Stimulated activated CD4-positive, alpha-beta T cell treated with anti-CD3 and anti-CD28 coated beads, Interleukin-12 subunit alpha, Interleukin-12 subunit beta, amount 100 ng/mL, for 48 hours (primary cell): ENCODE measurements around the gene SLC39A7.
"Not testable (repeated sequence)": the region's sequence is repeated elsewhere in the genome, so short reads cannot be mapped to it uniquely, and the experiment has no call there.

Experiments used
- DNase-seq, 3 donors: peaks; one replicate each; pipeline ENCODE4 v3.0.0-alpha.2; 2020; ENCODE audit warnings: low read depth in 2 of 3, low spot score in 1 of 3

Gene SLC39A7

DNA sequence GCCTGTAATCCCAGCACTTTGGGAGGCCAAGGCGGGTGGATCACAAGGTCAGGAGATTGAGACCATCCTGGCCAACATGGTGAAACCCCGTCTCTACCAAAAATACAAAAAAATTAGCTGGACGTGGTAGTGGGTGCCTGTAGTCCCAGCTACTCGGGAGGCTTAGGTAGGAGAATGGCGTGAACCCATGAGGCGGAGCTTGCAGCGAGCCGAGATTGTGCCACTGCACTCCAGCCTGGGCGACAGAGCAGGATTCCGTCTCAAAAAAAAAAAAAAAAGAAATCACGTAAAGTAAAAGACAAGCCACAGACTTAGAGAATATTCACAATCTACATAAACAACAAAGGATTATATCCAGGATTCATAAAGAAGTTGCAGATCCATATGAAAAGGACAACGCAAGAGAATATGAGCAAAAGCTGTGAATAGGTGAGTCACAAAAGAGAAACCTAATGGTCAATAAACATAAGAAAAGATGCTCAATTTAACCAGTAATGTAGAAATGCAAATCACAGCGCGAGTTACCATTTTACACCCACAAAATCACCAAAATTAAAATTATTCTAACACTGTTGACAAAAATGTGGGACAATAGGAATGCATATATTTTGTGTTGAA lies 25.9 kb downstream of the SLC39A7 start:
- not testable (repeated sequence) for DNase-seq

DNA sequence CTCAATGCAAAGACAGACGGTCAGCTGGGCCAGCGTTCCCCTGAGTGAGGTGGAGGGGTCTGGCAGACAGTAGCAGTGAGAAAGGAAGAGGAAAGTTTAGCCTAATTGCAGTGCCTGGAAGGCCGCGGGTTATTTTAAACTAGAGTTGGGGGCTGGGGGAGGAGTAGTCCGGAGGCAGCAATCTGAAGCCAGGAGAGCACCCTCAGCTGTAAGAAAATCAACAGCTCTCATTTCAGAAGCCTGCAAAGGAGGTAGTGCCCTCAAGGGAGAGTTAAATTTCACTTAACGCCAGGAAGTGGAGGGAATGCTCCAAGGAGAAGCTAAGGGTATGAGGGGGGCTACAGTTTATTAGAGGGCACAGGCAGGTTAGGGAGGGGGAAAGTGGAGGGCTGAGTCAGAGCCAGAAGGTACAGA lies 34.6 kb downstream of the SLC39A7 start:
- no peak for DNase-seq

DNA sequence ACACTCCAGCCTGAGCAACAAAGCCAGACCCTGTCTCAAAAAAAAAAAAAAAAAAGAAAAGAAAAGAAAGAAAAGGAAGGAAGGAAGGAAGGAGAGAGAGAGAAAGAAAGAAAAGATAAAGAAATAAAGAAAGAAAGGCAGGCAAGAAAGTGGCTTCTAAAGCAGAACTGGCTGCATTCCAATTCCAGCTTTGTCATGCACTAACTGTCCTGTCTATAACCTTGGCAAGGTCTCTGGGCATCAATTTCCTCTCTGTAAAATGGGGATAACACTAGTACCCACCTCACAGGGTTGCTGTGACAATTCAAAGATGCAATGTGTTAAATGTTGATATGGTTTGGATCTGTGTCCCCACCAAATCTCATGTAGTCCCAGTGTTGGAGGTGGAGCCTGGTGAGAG lies 35.7 kb downstream of the SLC39A7 start:
- no peak for DNase-seq

DNA sequence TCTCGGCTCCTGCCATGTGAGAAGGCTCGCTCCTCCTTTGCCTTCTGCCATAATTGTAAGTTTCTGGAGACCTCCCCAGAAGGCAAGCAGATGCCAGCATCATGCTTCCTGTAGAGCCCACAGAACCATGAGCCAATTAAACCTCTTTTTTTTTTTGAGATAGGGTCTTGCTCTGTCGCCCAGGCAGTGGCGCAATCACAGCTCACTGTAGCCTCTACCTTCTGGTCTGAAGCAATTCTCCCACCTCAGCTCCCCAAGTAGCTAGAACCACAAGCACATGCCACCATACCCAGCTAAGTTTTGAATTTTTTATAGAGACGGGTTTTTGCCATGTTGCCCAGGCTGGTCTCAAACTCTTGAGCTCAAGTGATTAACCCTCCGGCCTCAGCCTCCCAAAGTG lies 36.2 kb downstream of the SLC39A7 start:
- no peak for DNase-seq

DNA sequence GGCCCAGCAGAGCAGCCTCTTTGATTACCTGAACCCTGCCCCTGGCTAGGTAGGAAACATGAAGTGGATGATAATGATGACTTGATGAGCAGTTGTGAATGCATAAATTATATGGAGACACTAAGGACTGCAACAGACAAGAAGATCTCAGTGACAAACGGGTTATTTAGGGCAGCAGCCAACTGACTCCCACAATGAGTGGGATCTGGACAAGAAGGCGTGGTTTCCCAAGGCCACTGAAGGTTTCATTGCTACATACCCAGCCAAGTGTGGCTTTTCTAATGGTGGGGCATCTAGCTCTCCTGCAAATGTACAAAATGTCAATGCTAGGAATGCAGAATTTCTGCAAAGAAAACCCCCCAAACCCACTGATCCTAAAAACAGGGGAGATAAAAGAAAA lies 37.1 kb downstream of the SLC39A7 start:
- DNase-seq, result no peak

DNA sequence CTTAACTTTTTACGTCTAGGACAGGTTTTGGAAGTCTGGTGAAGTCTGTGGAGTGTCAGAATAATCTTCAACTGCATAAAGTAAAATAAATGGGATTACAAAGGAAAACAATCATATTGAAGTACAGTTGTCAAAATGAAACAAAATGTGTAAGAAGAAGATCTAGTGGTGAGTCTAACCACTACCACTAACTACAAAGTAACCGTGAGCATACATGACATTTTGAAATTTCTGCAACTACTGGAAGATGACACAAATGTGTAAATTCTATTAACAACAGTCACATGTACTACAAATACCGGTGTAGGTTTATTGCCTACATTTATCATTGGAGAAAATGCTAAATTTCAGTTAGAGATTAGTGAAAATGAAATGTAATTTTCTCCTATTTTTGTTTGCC lies 41.3 kb downstream of the SLC39A7 start:
- no peak for DNase-seq

DNA sequence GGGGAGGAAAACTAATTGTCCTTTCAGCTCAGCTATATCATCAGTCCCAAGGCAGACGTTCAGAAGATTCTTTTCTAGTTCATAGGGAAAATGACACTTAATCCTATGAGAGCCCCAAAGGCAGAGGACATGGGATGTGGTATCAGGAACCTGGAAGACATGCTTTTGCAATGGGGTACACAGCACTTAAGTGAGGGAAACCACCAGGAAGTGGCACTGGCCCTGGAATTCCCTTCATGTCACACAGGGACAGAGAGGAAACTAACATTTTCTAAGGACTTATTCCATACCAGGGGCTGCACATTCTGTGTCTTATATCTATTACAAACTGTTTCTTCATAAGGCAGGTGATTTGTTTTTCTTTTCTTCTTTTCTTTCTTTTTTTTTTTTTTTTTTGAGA lies 42.8 kb downstream of the SLC39A7 start:
- DNase-seq, result no peak

DNA sequence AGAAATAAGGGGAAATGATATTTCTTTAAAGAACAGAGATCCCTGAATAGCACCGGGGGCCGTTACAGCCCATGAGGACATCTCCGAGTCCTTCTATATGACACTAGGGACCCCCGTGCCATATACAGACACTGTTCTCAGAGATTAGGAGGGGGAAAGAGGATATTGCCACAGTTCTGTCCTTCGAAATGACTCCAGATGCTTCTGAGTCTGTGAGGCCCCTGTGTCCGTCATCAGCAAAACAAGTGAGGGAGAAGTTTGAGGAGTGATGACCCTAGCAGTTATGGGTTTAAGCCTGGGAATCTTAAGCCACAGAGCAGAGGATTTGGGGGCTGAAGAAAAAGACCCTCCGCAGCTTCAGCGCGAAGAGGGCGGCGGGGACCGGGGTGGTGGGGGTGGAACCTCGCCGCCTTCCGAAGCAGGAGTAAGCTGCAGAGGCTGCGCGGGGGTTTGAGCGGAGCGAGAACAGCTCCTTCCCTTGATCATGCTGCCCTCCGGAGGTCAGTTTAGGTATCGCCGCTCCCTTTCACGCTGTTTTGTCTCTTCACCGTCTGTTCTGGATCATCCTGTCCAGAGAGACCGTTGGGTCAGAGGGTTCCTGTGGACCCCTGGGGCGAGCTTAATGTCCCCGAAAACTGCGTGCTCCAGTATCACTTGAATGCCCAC lies 47.4 kb downstream of the SLC39A7 start:
- DNase-seq, result peak; percentile 84 to 97 (median 89)

DNA sequence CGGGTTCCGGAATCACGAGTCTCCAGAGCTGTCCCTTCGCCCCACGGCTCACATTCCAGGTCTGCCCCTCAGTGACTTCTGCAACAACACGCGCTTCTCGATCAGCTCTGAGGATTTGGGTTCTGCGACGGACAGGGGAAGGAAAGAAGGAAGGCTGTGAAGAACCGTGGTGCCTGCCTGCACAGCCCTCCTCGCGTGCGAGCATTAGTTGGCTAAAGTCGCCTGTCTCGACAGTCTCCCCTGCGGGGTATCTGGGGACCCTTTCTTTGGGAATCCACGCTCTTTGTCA lies 47.9 kb downstream of the SLC39A7 start:
- peak; percentile 12 to 34 (median 27) for DNase-seq

DNA sequence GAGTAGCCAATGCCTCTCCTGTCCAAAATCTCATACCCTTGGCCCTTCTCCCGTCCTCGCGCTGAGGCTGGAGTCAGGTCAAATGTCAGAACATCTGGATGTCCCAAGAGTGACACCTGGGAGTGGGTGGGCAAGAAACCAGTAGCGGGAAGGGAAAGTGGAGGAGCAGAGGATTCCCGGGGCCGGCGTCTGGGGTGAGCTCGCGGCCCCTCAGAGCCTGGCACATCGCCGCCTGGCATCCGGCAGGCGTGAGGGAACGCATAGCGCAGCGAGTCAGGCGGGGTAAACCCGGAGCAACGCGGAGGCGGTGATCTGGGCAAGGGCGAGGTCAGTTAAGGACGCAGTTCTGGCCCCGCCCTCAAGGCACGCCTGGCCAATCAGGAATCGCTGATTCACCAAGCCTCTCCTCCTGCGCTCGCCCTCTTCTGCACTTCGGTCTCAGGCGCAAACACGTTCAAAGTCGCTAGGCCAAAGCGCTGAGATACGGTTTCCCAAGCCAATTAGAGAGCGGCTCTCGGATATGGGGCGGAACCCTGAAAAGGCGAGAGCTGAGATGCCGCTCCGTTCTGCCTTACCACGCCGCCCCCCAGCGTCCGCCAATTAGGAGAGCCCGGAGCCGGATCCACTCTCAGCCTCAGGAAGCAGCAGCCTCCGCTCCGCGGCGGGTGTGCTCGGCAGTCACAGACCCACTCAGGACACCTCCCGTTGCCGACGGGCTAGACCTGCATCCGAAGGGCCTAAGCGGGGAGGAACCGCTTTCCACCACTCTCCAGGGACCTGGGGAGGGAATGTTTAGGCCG lies 48.5 kb downstream of the SLC39A7 start:
- peak; percentile 94 to 96 (median 94) for DNase-seq

DNA sequence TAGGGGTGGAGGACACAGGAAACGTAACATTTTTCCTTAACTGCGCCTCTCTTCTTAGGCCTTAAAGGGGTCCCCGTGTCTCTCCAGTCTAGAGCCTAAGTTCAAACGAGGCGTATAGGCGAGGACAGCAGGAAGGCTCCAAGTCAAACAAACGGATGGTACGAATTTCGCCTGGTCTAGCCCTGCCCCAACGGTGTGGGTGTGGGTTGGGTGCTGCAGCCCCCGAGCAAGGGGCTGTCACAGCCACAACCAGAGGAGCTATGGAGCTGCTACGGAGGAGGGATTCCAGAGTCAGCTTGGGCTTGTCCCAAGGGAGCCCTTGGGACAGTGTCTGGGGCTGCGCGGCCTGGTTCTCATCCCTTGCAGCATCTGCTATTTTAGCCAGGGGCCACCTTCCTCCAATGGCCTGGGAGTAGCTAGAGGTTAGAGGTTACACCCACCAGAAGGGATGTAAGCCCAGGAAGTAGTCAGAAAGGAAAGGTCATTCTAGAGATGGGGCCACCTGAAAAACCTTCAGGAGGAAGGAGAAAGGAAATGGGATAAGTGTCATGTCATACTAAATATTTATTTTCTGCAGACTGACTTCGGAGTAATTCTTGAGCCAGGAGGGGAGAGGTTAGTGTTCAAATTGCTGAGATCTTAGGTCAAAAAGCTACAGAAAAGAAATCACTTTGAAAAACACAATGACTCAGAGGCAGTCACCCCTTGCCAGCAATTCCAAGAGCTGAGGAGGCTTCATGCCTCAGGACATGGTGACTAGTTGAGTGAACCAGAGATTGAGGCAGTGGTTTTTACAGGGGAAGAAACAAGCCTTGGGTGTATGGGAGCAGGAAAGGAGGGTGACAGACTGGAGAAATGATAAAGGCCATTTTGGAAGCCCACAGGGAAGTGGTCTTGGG lies 49.3 kb downstream of the SLC39A7 start:
- DNase-seq, result no peak

DNA sequence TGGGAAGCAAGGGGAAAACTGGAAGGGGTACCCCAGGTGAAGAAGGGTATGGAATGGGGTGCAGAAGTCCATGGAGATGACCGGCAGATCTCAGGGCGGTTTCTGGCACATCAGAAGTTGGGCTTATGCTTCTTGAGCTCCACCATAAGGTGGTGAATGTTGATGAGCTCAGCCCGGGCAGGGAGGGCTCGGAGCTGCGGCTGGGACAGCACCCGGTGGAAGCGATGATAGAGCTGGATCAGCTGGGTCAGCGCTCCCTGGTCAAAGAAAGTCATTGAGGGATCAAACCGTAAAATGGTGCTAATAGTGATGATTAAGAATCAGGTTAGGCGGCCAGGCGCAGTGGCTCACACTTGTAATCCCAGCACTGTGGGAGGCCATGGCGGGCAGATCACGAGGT lies 50.1 kb downstream of the SLC39A7 start:
- DNase-seq, result no peak

DNA sequence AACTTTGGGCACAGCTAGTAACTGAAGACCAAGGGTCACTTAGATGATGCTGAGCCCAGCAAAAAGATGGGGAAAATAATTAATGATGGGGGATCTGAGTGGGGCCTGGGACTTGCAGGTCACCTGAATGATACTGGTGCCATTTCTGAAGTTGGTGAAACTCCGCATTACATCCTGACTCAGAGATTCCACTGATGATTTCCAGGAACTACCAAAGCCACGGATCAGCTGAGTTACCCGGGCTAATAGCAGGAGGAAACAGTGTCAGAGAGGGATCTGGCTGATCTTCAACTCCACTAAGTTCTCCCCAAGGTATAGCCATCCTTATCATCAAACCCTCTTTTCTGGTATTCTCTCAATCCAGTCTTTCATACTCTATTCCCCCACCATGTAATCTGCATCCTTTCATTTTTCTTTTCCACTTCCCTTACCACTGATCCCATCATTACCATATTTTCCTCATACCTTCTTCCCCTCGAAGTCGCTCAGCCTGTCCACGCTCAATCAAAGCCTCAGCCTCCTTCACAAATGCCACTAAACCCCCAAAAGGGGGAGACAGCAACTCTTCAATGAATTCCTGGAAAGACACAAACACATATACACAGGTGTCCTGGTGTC lies 50.8 kb downstream of the SLC39A7 start:
- no peak for DNase-seq

DNA sequence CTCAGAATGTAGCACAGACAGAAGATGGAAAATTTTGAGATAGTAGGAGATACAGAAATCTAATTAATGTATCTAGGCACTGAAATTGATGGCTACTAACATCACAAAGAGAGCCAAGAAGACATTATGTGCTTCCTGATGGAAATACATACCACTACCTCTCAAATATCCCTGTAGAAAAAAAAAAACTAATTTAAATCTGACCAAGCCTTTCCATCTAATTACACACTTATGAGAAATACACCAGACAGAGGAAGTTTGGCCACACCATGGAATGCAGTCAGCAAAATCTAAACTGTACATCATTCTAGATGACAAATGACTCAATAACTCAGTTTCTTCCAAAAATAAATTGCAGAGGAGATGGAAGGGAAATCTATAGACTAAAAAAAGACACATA lies 52.1 kb downstream of the SLC39A7 start:
- no peak for DNase-seq
